ENCODE measurements around the gene TFF3. TPM values are rescaled to one million over a fixed set of nuclear protein-coding genes. Genes with fewer than 3 reads are reported as not detected.

Gene TFF3
- total and polyA plus RNA-seq, 10 of the 15 experiments (the other 5 are each of a cell fraction or from before 2014, with no cell fraction given): not detected

- H3K79me2 ChIP-seq (ENCODE audit: control insufficient read depth, insufficient read depth, low read length): no peaks in the 10 kb centered on the region
- H3K4me1 ChIP-seq (ENCODE audit: control insufficient read depth, insufficient read depth, low read length): no peaks in the 10 kb centered on the region
- no peaks in the 10 kb centered on the region for H3K36me3 ChIP-seq (ENCODE audit: control insufficient read depth in 2 of 2, insufficient read depth in 2 of 2, low read length in 1 of 2)
- no peak for DNase-seq (ENCODE audit: low read depth, low spot score)
- 41% methylated on average over 23 of the region's 23 CpGs for WGBS (ENCODE audit: insufficient coverage, insufficient replicate concordance, low lambda C conversion rate, missing lambda C conversion rate)
- H3K9me3 ChIP-seq (replicated peaks; ENCODE audit: control insufficient read depth, insufficient read depth, low read length): no peaks in the 10 kb centered on the region
- BruUV-seq (replicated peaks): no TSS peak
- H3K9ac ChIP-seq (ENCODE audit: control insufficient read depth, insufficient read depth, low read length): no peak overlapping the region
- no peaks in the 10 kb centered on the region for H3K27me3 ChIP-seq (replicated peaks in 1 of 2; ENCODE audit: control insufficient read depth in 2 of 2, insufficient read depth in 2 of 2, low read length in 1 of 2)
- no peak overlapping the region for H3K27ac ChIP-seq (ENCODE audit: control insufficient read depth, insufficient read depth)
- H3K4me2 ChIP-seq (ENCODE audit: control insufficient read depth, insufficient read depth): no peak overlapping the region
- no peak for FAIRE-seq
- intact Hi-C loops (cut with micrococcal nuclease; ENCODE audit: unreplicated experiment) (loop anchor here (1.0 kb wide), 2 partner anchors 141 to 228 kb away; no protein-coding TSS in a partner anchor), in situ Hi-C loops (cut with MboI) (loop anchor here (5.0 kb wide), 2 partner anchors 138 to 228 kb away; no protein-coding TSS in a partner anchor)
- H3K4me3 ChIP-seq: no peak overlapping the region
- ChIA-PET SMC1A (ENCODE audit: uncharacterized antibody, unreplicated experiment) (interaction anchor here (0.6 to 4.1 kb wide), 18 partner anchors 8 to 229 kb away, joined by 3 to 28 read pairs (median 4); no protein-coding TSS in a partner anchor), CTCF (interaction anchor here (0.7 to 4.8 kb wide), 42 partner anchors 8 to 584 kb away, joined by 3 to 68 read pairs (median 5); partner anchors contain the start of gene TFF1), RAD21 (ENCODE audit: unreplicated experiment) (interaction anchor here (0.6 to 3.1 kb wide), 26 partner anchors 22 to 572 kb away, joined by 3 to 45 read pairs (median 4); partner anchors contain the start of gene RSPH1), POLR2A (no interaction called here)
- no peaks in the 10 kb centered on the region for H4K20me1 ChIP-seq (ENCODE audit: control insufficient read depth, insufficient read depth)
- H2AFZ ChIP-seq (ENCODE audit: control insufficient read depth, low read depth, low read length): no peak overlapping the region
- peak; percentile 30 for ATAC-seq
- TF ChIP-seq GATAD2B (conservative IDR thresholded peaks at IDR 0.05; ENCODE audit: low read depth) (no peak), EGR1 (IDR thresholded peaks at IDR 0.05; ENCODE audit: borderline replicate concordance in 1 of 2, low read depth in 2 of 2, low read length in 2 of 2) (no peak), ZNF274 (IDR thresholded peaks at IDR 0.05; ENCODE audit: insufficient read depth, insufficient read length) (no peak), HDGF (IDR thresholded peaks at IDR 0.05) (no peak), MXI1 (IDR thresholded peaks at IDR 0.05; ENCODE audit: low read depth, low read length) (no peak), CTCF (IDR thresholded peaks at IDR 0.05 in 2 of 3, conservative IDR thresholded peaks at IDR 0.05 in 1 of 3; ENCODE audit: control insufficient read depth in 2 of 3, extremely low read depth in 1 of 3, insufficient read depth in 1 of 3, low read depth in 3 of 3, low read length in 3 of 3) (peak in 2 of 3 experiments; percentile 1 to 7; a peak in 1 of 6 replicates), NFIC (IDR thresholded peaks at IDR 0.05; ENCODE audit: low read depth, low read length) (no peak), CHD2 (IDR thresholded peaks at IDR 0.05; ENCODE audit: borderline replicate concordance, low read depth, low read length) (no peak), ZNF622 (IDR thresholded peaks at IDR 0.05) (no peak), NR2F1 (conservative IDR thresholded peaks at IDR 0.05) (0 out of 2 replicates have a peak, but pooled peaks have one; percentile 31), LARP7 (IDR thresholded peaks at IDR 0.05) (0 out of 2 replicates have a peak, but pooled peaks have one; percentile 20)
These were observed 6.1 kb downstream of the TFF3 start for GRCh38 chr21:42308914-42309752.

Data from GM12878 (cell line).